ENCODE data around the gene PTRHD1. TPM values are rescaled to one million over a fixed set of nuclear protein-coding genes. Genes with fewer than 3 reads are reported as not detected.
"Not testable (repeated sequence)": the region's sequence is repeated elsewhere in the genome, so short reads cannot be mapped to it uniquely, and the experiment has no call there.

PTRHD1 gene
- total RNA-seq, 1 experiment from 2014 or later, result 56.9 TPM

- not testable (repeated sequence) for H3K27me3 ChIP-seq, H3K27ac ChIP-seq, H3K4me1 ChIP-seq, H3K4me3 ChIP-seq, DNase-seq
- H3K9me3 ChIP-seq (replicated peaks), result peaks cover 13% of the 10 kb centered on the region
- H3K36me3 ChIP-seq, result peaks cover 75% of the 10 kb centered on the region
Measured at GRCh38 chr2:24805811-24806660, 12.8 kb upstream of the PTRHD1 start.

DNA sequence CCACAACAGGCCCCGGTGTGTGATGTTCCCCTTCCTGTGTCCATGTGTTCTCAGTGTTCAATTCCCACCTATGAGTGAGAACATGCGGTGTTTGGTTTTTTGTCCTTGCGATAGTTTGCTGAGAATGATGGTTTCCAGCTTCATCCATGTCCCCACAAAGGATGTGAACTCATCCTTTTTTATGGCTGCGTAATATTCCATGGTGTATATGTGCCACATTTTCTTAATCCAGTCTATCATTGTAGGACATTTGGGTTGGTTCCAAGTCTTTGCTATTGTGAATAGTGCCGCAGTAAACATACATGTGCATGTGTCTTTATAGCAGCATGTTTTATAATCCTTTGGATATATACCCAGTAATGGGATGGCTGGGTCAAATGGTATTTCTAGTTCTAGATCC lies 7.3 kb upstream of the PTRHD1 start:
- not testable (repeated sequence) for H3K4me1 ChIP-seq, H3K27me3 ChIP-seq, DNase-seq, H3K27ac ChIP-seq, H3K4me3 ChIP-seq
- peaks cover 83% of the 10 kb centered on the region for H3K36me3 ChIP-seq
- H3K9me3 ChIP-seq (replicated peaks), result peaks cover 17% of the 10 kb centered on the region

DNA sequence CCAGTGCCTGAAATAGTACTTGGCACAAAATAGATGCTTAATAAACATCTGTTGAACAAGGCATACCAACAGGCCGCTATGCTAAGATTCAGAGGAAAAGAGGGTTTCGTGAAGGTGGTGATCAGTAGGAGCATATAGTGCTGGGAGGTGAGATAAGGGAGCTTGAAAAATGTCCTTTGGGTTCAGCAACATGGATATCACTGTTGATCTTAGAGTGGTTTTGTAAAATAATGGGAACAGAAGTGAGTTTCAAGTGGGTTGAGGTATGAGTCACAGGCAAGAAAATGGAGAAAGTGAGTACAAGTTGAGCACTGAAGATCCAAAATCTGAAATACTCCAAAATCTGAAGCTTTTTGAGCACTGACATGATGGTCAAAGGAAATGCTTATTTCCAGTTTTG lies 4.5 kb upstream of the PTRHD1 start:
- no peak overlapping the region for H3K27ac ChIP-seq
- H3K4me1 ChIP-seq, result peaks cover 4% of the 10 kb centered on the region
- peaks cover 76% of the 10 kb centered on the region for H3K36me3 ChIP-seq
- peaks cover 13% of the 10 kb centered on the region for H3K9me3 ChIP-seq (replicated peaks)
- no peaks in the 10 kb centered on the region for H3K27me3 ChIP-seq
- DNase-seq, result no peak
- H3K4me3 ChIP-seq, result no peak overlapping the region

- Histone ChIP-seq H3K36me3 (peaks cover 43% of the 10 kb centered on the region), H3K4me1 (peaks cover 4% of the 10 kb centered on the region), H3K27ac (peak overlapping the region; percentile 99), H3K4me3 (peak overlapping the region; percentile 97), H3K9me3 (replicated peaks) (no peaks in the 10 kb centered on the region), H3K27me3 (no peaks in the 10 kb centered on the region)
- DNase-seq, result peak; percentile 67 to 80
Measured at GRCh38 chr2:24793761-24794435, 707 bp upstream of the PTRHD1 start.

- DNase-seq, result no peak
- Histone ChIP-seq H3K4me3 (peak overlapping the region; percentile 97), H3K9me3 (replicated peaks) (no peaks in the 10 kb centered on the region)
Measured at GRCh38 chr2:24792542-24792873, 683 bp downstream of the PTRHD1 start.

GRCh38 chr2:24791452-24791851 lies 1.7 kb downstream of the PTRHD1 start:
- DNase-seq, result no peak
- Histone ChIP-seq H3K36me3 (peaks cover 22% of the 10 kb centered on the region), H3K9me3 (replicated peaks) (no peaks in the 10 kb centered on the region), H3K4me1 (peaks cover 4% of the 10 kb centered on the region), H3K27me3 (no peaks in the 10 kb centered on the region), H3K27ac (no peak overlapping the region), H3K4me3 (no peak overlapping the region)

More at GRCh38 chr2:24792542-24792873, 683 bp downstream of the PTRHD1 start:
- Histone ChIP-seq H3K27me3 (no peaks in the 10 kb centered on the region), H3K4me1 (peaks cover 4% of the 10 kb centered on the region), H3K36me3 (peaks cover 33% of the 10 kb centered on the region), H3K27ac (peak overlapping the region; percentile 99)

DNA sequence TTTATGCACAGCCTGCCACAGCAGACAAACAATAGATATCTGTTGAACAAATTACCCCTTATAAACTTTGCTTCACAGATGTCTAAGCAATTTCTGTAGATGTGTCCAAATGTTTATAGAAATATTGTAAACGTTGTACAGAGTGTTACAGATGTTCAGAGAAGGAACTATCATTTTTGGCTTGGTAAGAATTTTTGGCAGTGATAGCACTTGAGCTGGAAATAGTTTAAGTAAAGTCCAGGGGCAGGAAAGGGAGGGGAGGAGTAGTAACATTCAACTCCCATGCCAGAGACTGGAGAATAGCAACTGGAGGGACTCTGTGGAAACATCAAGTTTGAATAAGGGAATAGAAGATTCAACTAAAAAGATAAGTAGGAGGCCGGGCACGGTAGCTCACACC lies 4.4 kb downstream of the PTRHD1 start:
- peaks cover 2% of the 10 kb centered on the region; the same call in 1 of the 2 replicates for H3K36me3 ChIP-seq
- H3K9me3 ChIP-seq (replicated peaks), result no peaks in the 10 kb centered on the region; the same call in 1 of the 2 replicates
- no peaks in the 10 kb centered on the region for H3K27me3 ChIP-seq
- H3K4me3 ChIP-seq, result no peak overlapping the region
- no peak overlapping the region for H3K27ac ChIP-seq
- peaks cover 6% of the 10 kb centered on the region for H3K4me1 ChIP-seq
- no peak for DNase-seq

- DNase-seq, result no peak
- no peak overlapping the region for H3K4me3 ChIP-seq
- H3K27me3 ChIP-seq, result no peaks in the 10 kb centered on the region
- H3K36me3 ChIP-seq, result peaks cover 2% of the 10 kb centered on the region; the same call in 1 of the 2 replicates
- H3K4me1 ChIP-seq, result peaks cover 6% of the 10 kb centered on the region
- H3K27ac ChIP-seq, result no peak overlapping the region
- peaks cover under 1% of the 10 kb centered on the region for H3K9me3 ChIP-seq (replicated peaks)
Measured at GRCh38 chr2:24787532-24787931, 5.7 kb downstream of the PTRHD1 start.

- Histone ChIP-seq H3K9me3 (replicated peaks) (peaks cover 5% of the 10 kb centered on the region), H3K27ac (no peak overlapping the region), H3K36me3 (peaks cover 2% of the 10 kb centered on the region; the same call in 1 of the 2 replicates), H3K27me3 (no peaks in the 10 kb centered on the region), H3K4me3 (no peak overlapping the region), H3K4me1 (peaks cover 6% of the 10 kb centered on the region)
- peak in 1 of 2 experiments; percentile 42 for DNase-seq
Measured at GRCh38 chr2:24785671-24786321, 7.4 kb downstream of the PTRHD1 start.

DNA sequence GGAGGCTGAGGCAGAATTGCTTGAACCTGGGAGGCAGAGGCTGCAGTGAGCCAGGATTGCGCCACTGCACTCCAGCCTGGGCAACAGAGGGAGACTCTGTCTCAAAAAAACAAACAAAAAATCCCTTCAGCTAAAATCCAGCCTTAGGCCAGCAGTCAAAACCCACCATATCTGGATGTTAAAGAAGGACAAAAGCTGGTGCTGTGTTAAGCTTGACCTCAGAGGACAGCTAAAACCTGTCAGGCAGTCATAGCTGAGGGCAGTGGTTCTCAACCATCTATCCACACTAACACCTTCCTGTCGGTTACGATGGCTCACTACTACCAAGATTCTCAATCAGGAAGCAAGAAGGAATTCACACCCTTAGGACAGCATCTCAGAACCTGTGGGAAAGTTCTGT lies 9.6 kb downstream of the PTRHD1 start:
- Histone ChIP-seq H3K27me3 (no peaks in the 10 kb centered on the region), H3K27ac (no peak overlapping the region), H3K36me3 (no peaks in the 10 kb centered on the region), H3K9me3 (replicated peaks) (peaks cover 7% of the 10 kb centered on the region), H3K4me3 (no peak overlapping the region), H3K4me1 (peaks cover 6% of the 10 kb centered on the region)
- DNase-seq, result no peak

GRCh38 chr2:24779116-24779515 lies 14.1 kb downstream of the PTRHD1 start:
- DNase-seq, result no peak
- Histone ChIP-seq H3K4me3 (no peak overlapping the region), H3K9me3 (replicated peaks) (peaks cover 7% of the 10 kb centered on the region)

GRCh38 chr2:24774373-24774772 lies 18.8 kb downstream of the PTRHD1 start:
- Histone ChIP-seq H3K36me3 (peaks cover 22% of the 10 kb centered on the region), H3K27me3 (no peaks in the 10 kb centered on the region), H3K4me3 (no peak overlapping the region), H3K9me3 (replicated peaks) (no peaks in the 10 kb centered on the region), H3K4me1 (peaks cover 10% of the 10 kb centered on the region), H3K27ac (no peak overlapping the region)
- DNase-seq, result no peak

More at GRCh38 chr2:24779116-24779515, 14.1 kb downstream of the PTRHD1 start:
- H3K4me1 ChIP-seq, result no peaks in the 10 kb centered on the region
- no peak overlapping the region for H3K27ac ChIP-seq
- H3K36me3 ChIP-seq, result no peaks in the 10 kb centered on the region
- H3K27me3 ChIP-seq, result no peaks in the 10 kb centered on the region

GRCh38 chr2:24771764-24772586 lies 21.2 kb downstream of the PTRHD1 start:
- H3K36me3 ChIP-seq, result peaks cover 45% of the 10 kb centered on the region
- peaks cover 10% of the 10 kb centered on the region for H3K4me1 ChIP-seq
- no peak overlapping the region for H3K4me3 ChIP-seq
- no peak overlapping the region for H3K27ac ChIP-seq
- H3K9me3 ChIP-seq (replicated peaks), result no peaks in the 10 kb centered on the region
- no peaks in the 10 kb centered on the region for H3K27me3 ChIP-seq
- DNase-seq, result peak in 1 of 2 experiments; percentile 40

- Histone ChIP-seq H3K27ac (no peak overlapping the region), H3K4me1 (peaks cover 10% of the 10 kb centered on the region), H3K4me3 (no peak overlapping the region), H3K36me3 (peaks cover 52% of the 10 kb centered on the region), H3K27me3 (no peaks in the 10 kb centered on the region), H3K9me3 (replicated peaks) (no peaks in the 10 kb centered on the region)
- no peak for DNase-seq
Measured at GRCh38 chr2:24771061-24771460, 22.1 kb downstream of the PTRHD1 start.
